Esophagus squamous epithelium (tissue), 4 donors: ENCODE results near the gene GRK4.

Source experiments
- POLR2A ChIP-seq, 4 donors: fragments of 450-650 bp; IDR thresholded peaks; one replicate each; pipeline ENCODE4 v1.6.1; 2017; ENCODE audit warnings: antibody characterized with exemption in 4 of 4, mild to moderate bottlenecking in 4 of 4, moderate library complexity in 3 of 4
- TF ChIP-seq, protein P1 (sequence below), 6 experiments: fragments of 450-650 bp in 4 of 6; fragments of 200-600 bp in 2 of 6; sonication (generic) in 2 of 6; IDR thresholded peaks; one replicate each; pipeline ENCODE4 v1.5.1; 2016 to 2019; ENCODE audit warnings: antibody characterized with exemption in 6 of 6, mild to moderate bottlenecking in 4 of 6, moderate library complexity in 4 of 6

DNA sequence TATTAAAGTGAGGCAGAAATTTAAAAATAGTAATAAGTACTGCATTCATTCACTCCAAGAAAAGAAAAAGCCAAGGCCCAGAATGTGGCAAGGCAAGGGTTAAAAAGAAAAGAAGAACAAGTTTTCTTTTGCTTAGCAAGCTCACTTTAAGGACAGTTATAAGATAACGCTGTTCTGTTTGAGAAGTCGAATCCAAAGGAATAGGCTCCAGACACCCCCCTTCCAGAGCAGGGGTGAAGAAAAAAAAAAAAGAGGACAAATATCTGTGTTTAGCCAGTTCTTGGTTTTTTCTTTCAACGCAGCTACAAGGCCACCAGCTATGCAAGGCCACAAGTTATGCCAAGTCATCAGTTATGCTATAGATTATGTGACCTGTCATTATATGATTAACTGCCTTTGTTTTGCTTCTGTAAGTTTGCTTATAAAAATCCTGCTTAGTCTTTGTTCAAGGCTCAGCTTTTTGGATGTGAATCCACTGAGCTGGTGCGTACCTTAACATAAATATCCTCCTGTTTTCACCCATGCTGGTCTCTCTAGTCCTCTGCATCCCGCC, 1.4 kb downstream of the GRK4 start:
- TF ChIP-seq, protein P1, sequence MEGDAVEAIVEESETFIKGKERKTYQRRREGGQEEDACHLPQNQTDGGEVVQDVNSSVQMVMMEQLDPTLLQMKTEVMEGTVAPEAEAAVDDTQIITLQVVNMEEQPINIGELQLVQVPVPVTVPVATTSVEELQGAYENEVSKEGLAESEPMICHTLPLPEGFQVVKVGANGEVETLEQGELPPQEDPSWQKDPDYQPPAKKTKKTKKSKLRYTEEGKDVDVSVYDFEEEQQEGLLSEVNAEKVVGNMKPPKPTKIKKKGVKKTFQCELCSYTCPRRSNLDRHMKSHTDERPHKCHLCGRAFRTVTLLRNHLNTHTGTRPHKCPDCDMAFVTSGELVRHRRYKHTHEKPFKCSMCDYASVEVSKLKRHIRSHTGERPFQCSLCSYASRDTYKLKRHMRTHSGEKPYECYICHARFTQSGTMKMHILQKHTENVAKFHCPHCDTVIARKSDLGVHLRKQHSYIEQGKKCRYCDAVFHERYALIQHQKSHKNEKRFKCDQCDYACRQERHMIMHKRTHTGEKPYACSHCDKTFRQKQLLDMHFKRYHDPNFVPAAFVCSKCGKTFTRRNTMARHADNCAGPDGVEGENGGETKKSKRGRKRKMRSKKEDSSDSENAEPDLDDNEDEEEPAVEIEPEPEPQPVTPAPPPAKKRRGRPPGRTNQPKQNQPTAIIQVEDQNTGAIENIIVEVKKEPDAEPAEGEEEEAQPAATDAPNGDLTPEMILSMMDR (IDR thresholded peaks at IDR 0.05): no peak
- TF ChIP-seq POLR2A (IDR thresholded peaks at IDR 0.05): no peak
